Epidermal melanocyte (primary cell): Measurements from ENCODE around the gene SULT4A1.

Experiments
- DNase-seq: peaks from one replicate; pipeline ENCODE4 v3.0.0; 2011; ENCODE audit warnings: low spot score; ENCODE audit not compliant: insufficient read length

Gene SULT4A1

GRCh38 chr22:43860831-43861230 is 1.5 kb downstream of the SULT4A1 start:
- no peak for DNase-seq

- no peak for DNase-seq
These were observed 2.2 kb downstream of the SULT4A1 start for GRCh38 chr22:43860126-43860525.

- DNase-seq, result no peak
These were observed 2.7 kb downstream of the SULT4A1 start for GRCh38 chr22:43859621-43860020.

GRCh38 chr22:43859176-43859575 is 3.1 kb downstream of the SULT4A1 start:
- DNase-seq, result no peak

GRCh38 chr22:43858156-43858895 is 4.0 kb downstream of the SULT4A1 start:
- no peak for DNase-seq

GRCh38 chr22:43857367-43857766 is 4.9 kb downstream of the SULT4A1 start:
- DNase-seq, result no peak

- no peak for DNase-seq
These were observed 6.9 kb downstream of the SULT4A1 start for GRCh38 chr22:43855431-43855830.

GRCh38 chr22:43854786-43855271 is 7.5 kb downstream of the SULT4A1 start:
- no peak for DNase-seq

GRCh38 chr22:43854121-43854785 is 8.1 kb downstream of the SULT4A1 start:
- no peak for DNase-seq

- no peak for DNase-seq
These were observed 8.9 kb downstream of the SULT4A1 start for GRCh38 chr22:43853328-43853931.

- DNase-seq, result no peak
These were observed 9.6 kb downstream of the SULT4A1 start for GRCh38 chr22:43852573-43853327.

- no peak for DNase-seq
These were observed 10.4 kb downstream of the SULT4A1 start for GRCh38 chr22:43851979-43852307.

GRCh38 chr22:43851058-43851978 is 11.0 kb downstream of the SULT4A1 start:
- DNase-seq, result no peak

- DNase-seq, result no peak
These were observed 11.8 kb downstream of the SULT4A1 start for GRCh38 chr22:43850529-43850928.

GRCh38 chr22:43849731-43850130 is 12.6 kb downstream of the SULT4A1 start:
- DNase-seq, result no peak

- no peak for DNase-seq
These were observed 13.7 kb downstream of the SULT4A1 start for GRCh38 chr22:43848366-43849171.

GRCh38 chr22:43847376-43848289 is 14.7 kb downstream of the SULT4A1 start:
- DNase-seq, result no peak

- DNase-seq, result no peak
These were observed 15.3 kb downstream of the SULT4A1 start for GRCh38 chr22:43846966-43847365.

GRCh38 chr22:43845981-43846380 is 16.3 kb downstream of the SULT4A1 start:
- no peak for DNase-seq
